AG08395 (cell line): ENCODE data around the gene ATP5PB.

Experiments used
- DNase-seq: peaks from one replicate; pipeline ENCODE4 v3.0.0; 2012; ENCODE audit warnings: mixed read lengths, low spot score

Gene ATP5PB

DNA sequence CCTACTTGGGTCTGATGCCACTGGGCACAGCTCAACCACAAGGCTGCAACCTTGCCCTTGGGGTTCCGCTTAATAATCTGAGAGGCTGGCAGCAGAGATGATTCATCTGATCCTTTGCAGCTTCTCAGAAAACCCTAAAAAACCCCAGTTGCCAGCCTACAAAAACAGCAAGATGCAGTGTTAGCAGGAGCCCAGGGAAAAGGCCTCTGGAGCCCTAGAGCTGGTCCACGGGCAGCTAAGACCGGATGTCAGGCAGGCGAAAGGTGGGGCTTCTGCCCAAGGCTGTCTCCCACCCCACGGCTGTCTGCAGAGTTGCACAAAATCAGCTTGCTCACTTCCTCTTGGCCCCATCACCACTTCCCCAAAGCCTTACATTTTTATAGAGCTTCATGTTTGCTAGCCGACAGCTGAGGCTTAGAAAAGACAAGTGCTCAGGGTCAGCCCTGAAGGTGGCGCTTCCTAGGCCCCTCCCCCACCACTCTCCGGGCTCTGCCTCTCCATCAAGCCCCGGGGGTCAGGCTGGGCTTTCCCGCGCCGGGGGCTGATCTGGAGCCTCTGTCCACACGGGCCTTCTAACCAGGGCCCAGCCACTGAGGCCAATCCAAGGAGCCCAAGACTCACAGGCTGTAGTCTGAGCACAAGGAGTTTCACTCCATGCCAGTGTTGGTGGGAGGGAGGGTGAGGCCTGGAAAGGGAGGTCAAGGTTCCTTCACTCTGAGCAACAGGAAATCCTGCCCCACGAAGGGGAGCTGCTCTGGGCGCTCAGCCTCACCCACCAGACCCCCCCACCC lies 58.3 kb downstream of the ATP5PB start:
- DNase-seq, result peak; percentile 63

DNA sequence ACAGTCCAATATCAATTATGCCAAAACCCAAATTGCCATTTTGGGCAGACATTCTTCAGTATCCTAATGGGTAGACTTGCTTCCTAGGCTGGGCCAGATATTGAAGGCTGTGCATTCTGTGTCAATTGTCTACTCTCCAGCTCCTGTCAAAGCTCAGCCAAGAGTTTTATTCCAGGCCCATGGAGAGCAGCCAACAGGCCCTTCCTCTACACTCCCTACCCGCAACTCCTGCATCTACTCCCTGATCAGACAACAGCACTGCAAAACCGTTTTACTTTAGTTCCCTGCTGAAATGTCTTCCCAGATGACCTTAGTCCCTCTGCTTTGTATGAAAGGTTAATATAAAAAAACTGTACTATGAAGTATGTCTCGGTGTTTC lies 60.7 kb downstream of the ATP5PB start:
- DNase-seq, result no peak

DNA sequence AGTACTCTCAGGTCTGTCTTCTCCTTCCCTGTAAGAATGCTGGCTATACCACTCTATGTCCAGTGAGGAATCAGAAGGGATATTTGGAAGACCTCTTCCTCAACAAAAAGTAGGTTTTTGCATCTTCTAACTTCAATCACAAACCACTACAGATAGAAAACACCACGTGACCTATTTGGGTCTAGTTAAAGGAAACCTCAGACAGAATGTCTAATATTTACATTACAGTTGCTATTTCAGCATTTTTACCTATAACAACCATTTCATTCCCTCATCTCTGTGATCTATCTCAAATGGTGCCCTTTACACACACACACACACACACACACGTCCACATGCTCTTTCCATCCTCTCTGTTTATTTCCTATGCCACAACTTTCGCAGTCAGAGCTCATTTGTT lies 62.1 kb downstream of the ATP5PB start:
- DNase-seq, result no peak
